Transverse colon (tissue), 4 donors: ENCODE results near the gene RHOBTB1. TPM values are rescaled to one million over a fixed set of nuclear protein-coding genes. Genes with fewer than 3 reads are reported as not detected.

Experiments
- DNase-seq: peaks from one replicate; pipeline ENCODE4 v3.0.0-alpha.2; 2019
- H3K27ac ChIP-seq, 4 donors: fragments of 200-600 bp; sonication (generic); 2 replicates each; pipeline ENCODE4 v1.5.1; 2016 to 2018; ENCODE audit warnings: inconsistent platforms in 4 of 4
- H3K27me3 ChIP-seq: fragments of 200-600 bp; sonication (generic); 2 replicates; pipeline ENCODE4 v1.5.1; 2017; ENCODE audit warnings: inconsistent platforms
- H3K36me3 ChIP-seq, 4 donors: fragments of 200-600 bp; sonication (generic); 2 replicates each; pipeline ENCODE4 v1.5.1; 2017 to 2019; ENCODE audit warnings: inconsistent platforms in 4 of 4
- H3K4me1 ChIP-seq, 4 donors: fragments of 200-600 bp; sonication (generic); 2 replicates each; pipeline ENCODE4 v1.5.1; 2017 to 2020; ENCODE audit warnings: inconsistent platforms in 4 of 4
- H3K4me3 ChIP-seq, 4 donors: fragments of 200-600 bp; sonication (generic); 1 replicate in 1 of 4; 2 replicates in 3 of 4; pipeline versions ENCODE4 v1.5.1 to v1.6.1; 2017 to 2019; ENCODE audit warnings: inconsistent platforms in 4 of 4
- H3K9me3 ChIP-seq, 2 donors: fragments of 200-600 bp; sonication (generic); 2 replicates each; pipeline ENCODE4 v1.5.1; 2017 to 2019; ENCODE audit warnings: inconsistent platforms in 2 of 2
- EP300 ChIP-seq: sonication (generic); formaldehyde crosslinking; IDR thresholded peaks from one replicate; pipeline ENCODE4 v1.6.1; 2017; ENCODE audit warnings: antibody characterized with exemption, low read depth
- POLR2A ChIP-seq: fragments of 450-650 bp; IDR thresholded peaks from one replicate; pipeline ENCODE4 v1.6.1; 2016; ENCODE audit warnings: antibody characterized with exemption, mild to moderate bottlenecking, moderate library complexity
- POLR2AphosphoS5 ChIP-seq, 3 donors: sonication (generic); formaldehyde crosslinking; IDR thresholded peaks; one replicate each; pipeline ENCODE4 v1.6.1; 2016; ENCODE audit warnings: antibody characterized with exemption in 3 of 3
- WGBS, 2 donors: methylation state at CpG; one replicate each; pipeline ENCODE4 v1.1.5; 2018; ENCODE audit warnings: low coverage in 1 of 2; 5-methylcytosine and 5-hydroxymethylcytosine counted together
- in situ Hi-C, 4 donors: fragments of 200-750 bp; cut with MboI; loops; one replicate each; pipeline versions ENCODE4 v1.15.0 to v1.15.1; 2017; ENCODE audit warnings: low sequenced_read_pairs in 3 of 4, low pct_ligation_motif_present in 1 of 4, low pct_unique_long_range_greater_than_20kb in 1 of 4
- intact Hi-C: fragments of 100-400 bp; cut with DNase I; formaldehyde crosslinking; loops from one replicate; pipeline ENCODE4 v1.15.1; 2023; ENCODE audit warnings: low total_unique reads
- total RNA-seq, 4 donors: library from RNA; depleted of rRNA; stranded (reverse); fragments of >200 nt; gene quantifications; one replicate each; pipeline ENCODE4 v1.1.0, GENCODE V29; 2016
- TF ChIP-seq, protein P1 (sequence below), 5 experiments: fragments of 200-600 bp in 3 of 5; fragments of 450-650 bp in 2 of 5; sonication (generic) in 3 of 5; IDR thresholded peaks; 1 replicate in 2 of 5; 2 replicates in 3 of 5; pipeline ENCODE4 v1.5.1; 2016 to 2017; ENCODE audit warnings: antibody characterized with exemption in 5 of 5, inconsistent platforms in 3 of 5, mild to moderate bottlenecking in 2 of 5, moderate library complexity in 1 of 5

RHOBTB1 gene
- total RNA-seq, 4 donors from 2014 or later = 4.0 to 13.1 (median 9.0) TPM

GRCh38 chr10:60955316-60955715, 11.3 kb upstream of the RHOBTB1 start:
- intact Hi-C loops = no loop called here
- peaks cover 5 to 33% (median 7%) of the 10 kb centered on the region in 4 donors for H3K4me1 ChIP-seq
- no peak overlapping the region for H3K4me3 ChIP-seq
- in situ Hi-C loops = loop anchor here in 1 of 4 donors (10.0 kb wide), 1 partner anchor 141 kb away; no protein-coding TSS in a partner anchor
- H3K27me3 ChIP-seq = no peaks in the 10 kb centered on the region
- TF ChIP-seq EP300 (no peak), POLR2AphosphoS5 (IDR thresholded peaks at IDR 0.05) (no peak), POLR2A (no peak)
- TF ChIP-seq, protein P1, sequence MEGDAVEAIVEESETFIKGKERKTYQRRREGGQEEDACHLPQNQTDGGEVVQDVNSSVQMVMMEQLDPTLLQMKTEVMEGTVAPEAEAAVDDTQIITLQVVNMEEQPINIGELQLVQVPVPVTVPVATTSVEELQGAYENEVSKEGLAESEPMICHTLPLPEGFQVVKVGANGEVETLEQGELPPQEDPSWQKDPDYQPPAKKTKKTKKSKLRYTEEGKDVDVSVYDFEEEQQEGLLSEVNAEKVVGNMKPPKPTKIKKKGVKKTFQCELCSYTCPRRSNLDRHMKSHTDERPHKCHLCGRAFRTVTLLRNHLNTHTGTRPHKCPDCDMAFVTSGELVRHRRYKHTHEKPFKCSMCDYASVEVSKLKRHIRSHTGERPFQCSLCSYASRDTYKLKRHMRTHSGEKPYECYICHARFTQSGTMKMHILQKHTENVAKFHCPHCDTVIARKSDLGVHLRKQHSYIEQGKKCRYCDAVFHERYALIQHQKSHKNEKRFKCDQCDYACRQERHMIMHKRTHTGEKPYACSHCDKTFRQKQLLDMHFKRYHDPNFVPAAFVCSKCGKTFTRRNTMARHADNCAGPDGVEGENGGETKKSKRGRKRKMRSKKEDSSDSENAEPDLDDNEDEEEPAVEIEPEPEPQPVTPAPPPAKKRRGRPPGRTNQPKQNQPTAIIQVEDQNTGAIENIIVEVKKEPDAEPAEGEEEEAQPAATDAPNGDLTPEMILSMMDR (IDR thresholded peaks at IDR 0.05) = no peak
- no peaks in the 10 kb centered on the region for H3K36me3 ChIP-seq
- no peaks in the 10 kb centered on the region for H3K9me3 ChIP-seq
- DNase-seq = no peak
- no peak overlapping the region for H3K27ac ChIP-seq

DNA sequence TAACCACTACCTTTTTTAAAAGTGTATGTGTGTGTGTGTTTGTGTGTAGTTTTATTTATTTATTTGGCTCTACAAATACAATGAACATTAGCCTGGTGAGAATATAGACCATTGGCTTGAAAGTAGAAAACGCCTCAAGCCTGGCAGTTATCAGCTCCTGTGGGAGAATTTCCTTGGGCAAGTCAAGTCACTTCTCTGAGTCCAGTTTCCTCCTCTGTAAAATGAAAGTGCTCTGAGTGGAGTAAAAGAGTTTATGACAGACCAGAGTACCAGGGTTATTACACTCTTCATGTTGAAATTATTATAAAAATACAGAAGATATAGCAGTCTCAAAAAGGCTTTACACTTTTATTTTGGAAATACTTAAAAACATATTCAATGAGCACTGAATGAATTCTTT, 10.1 kb upstream of the RHOBTB1 start:
- intact Hi-C loops (no loop called here), in situ Hi-C loops (loop anchor here in 1 of 4 donors (10.0 kb wide), 1 partner anchor 139 kb away; no protein-coding TSS in a partner anchor)
- Histone ChIP-seq H3K4me1 (peaks cover 4 to 33% (median 6%) of the 10 kb centered on the region in 4 donors), H3K9me3 (no peaks in the 10 kb centered on the region), H3K27ac (peak overlapping the region in 2 of 4 donors; percentile 20 to 28), H3K36me3 (no peaks in the 10 kb centered on the region), H3K4me3 (no peak overlapping the region), H3K27me3 (no peaks in the 10 kb centered on the region)
- WGBS, 2 donors = 45 to 69% methylated on average over 1 of the region's 1 CpG
- no peak for DNase-seq
- no peak for TF ChIP-seq EP300
- TF ChIP-seq, protein P1 (IDR thresholded peaks at IDR 0.05) = no peak
- no peak for TF ChIP-seq POLR2A
- no peak for TF ChIP-seq POLR2AphosphoS5 (IDR thresholded peaks at IDR 0.05)

- peak overlapping the region in 2 of 4 donors; percentile 28 to 42 for H3K27ac ChIP-seq
- peaks cover 4 to 33% (median 6%) of the 10 kb centered on the region in 4 donors for H3K4me1 ChIP-seq
- no peaks in the 10 kb centered on the region for H3K36me3 ChIP-seq
- H3K4me3 ChIP-seq = no peak overlapping the region
- in situ Hi-C loops = loop anchor here in 1 of 4 donors (10.0 kb wide), 1 partner anchor 139 kb away; no protein-coding TSS in a partner anchor
- TF ChIP-seq, protein P1 (IDR thresholded peaks at IDR 0.05) = no peak
- TF ChIP-seq EP300 = no peak
- TF ChIP-seq POLR2A = no peak
- no peak for TF ChIP-seq POLR2AphosphoS5 (IDR thresholded peaks at IDR 0.05)
- H3K27me3 ChIP-seq = no peaks in the 10 kb centered on the region
- intact Hi-C loops = no loop called here
- no peaks in the 10 kb centered on the region for H3K9me3 ChIP-seq
- WGBS, 2 donors = 44 to 64% methylated on average over 3 of the region's 3 CpGs
- DNase-seq = no peak
Measured at GRCh38 chr10:60953420-60953819, 9.4 kb upstream of the RHOBTB1 start.

GRCh38 chr10:60952846-60953220, 8.8 kb upstream of the RHOBTB1 start:
- WGBS, 2 donors = 69 to 70% methylated on average over 7 of the region's 7 CpGs
- intact Hi-C loops = no loop called here

More at GRCh38 chr10:60952846-60953220, 8.8 kb upstream of the RHOBTB1 start:
- in situ Hi-C loops = loop anchor here in 1 of 4 donors (10.0 kb wide), 1 partner anchor 138 kb away; no protein-coding TSS in a partner anchor
- no peaks in the 10 kb centered on the region for H3K27me3 ChIP-seq
- TF ChIP-seq, protein P1 (IDR thresholded peaks at IDR 0.05) = no peak
- no peak overlapping the region for H3K4me3 ChIP-seq
- no peak for DNase-seq
- H3K36me3 ChIP-seq = no peaks in the 10 kb centered on the region
- peak overlapping the region in 2 of 4 donors; percentile 28 to 42 for H3K27ac ChIP-seq
- H3K9me3 ChIP-seq = no peaks in the 10 kb centered on the region
- peaks cover 4 to 33% (median 6%) of the 10 kb centered on the region in 4 donors for H3K4me1 ChIP-seq
